Measurements from ENCODE around the gene GNB1. TPM values are rescaled to one million over a fixed set of nuclear protein-coding genes. Genes with fewer than 3 reads are reported as not detected.

GNB1 gene
- total RNA-seq, 1 donor from 2014 or later: 327 TPM

GRCh38 chr1:1910651-1911331, 19.9 kb upstream of the GNB1 start:
- H3K27ac Mint-ChIP-seq: no peak overlapping the region
- TF ChIP-seq CTCF (IDR thresholded peaks at IDR 0.05; ENCODE audit: unreplicated experiment): no peak
- peaks cover 24% of the 10 kb centered on the region for H3K27me3 Mint-ChIP-seq
- H3K36me3 Mint-ChIP-seq (ENCODE audit: insufficient read depth): no peaks in the 10 kb centered on the region
- no peak overlapping the region for H3K4me3 Mint-ChIP-seq (ENCODE audit: low read depth)
- H3K9me3 Mint-ChIP-seq (ENCODE audit: low read depth): no peaks in the 10 kb centered on the region
- H3K4me1 Mint-ChIP-seq (ENCODE audit: low read depth): peaks cover 7% of the 10 kb centered on the region
- DNase-seq (ENCODE audit: low spot score, unreplicated experiment): no peak

- no peak for DNase-seq (ENCODE audit: low spot score, unreplicated experiment)
- peaks cover 22% of the 10 kb centered on the region for H3K27me3 Mint-ChIP-seq
- peaks cover 7% of the 10 kb centered on the region for H3K4me1 Mint-ChIP-seq (ENCODE audit: low read depth)
- no peaks in the 10 kb centered on the region for H3K9me3 Mint-ChIP-seq (ENCODE audit: low read depth)
- H3K4me3 Mint-ChIP-seq (ENCODE audit: low read depth): peak overlapping the region; percentile 80
- peak overlapping the region; percentile 69 for H3K27ac Mint-ChIP-seq
- no peak for TF ChIP-seq CTCF (IDR thresholded peaks at IDR 0.05; ENCODE audit: unreplicated experiment)
- no peaks in the 10 kb centered on the region for H3K36me3 Mint-ChIP-seq (ENCODE audit: insufficient read depth)
Measured at GRCh38 chr1:1910033-1910465, 19.2 kb upstream of the GNB1 start.

GRCh38 chr1:1908506-1908791, 17.6 kb upstream of the GNB1 start:
- no peak overlapping the region for H3K27ac Mint-ChIP-seq
- peaks cover 16% of the 10 kb centered on the region for H3K27me3 Mint-ChIP-seq
- H3K4me1 Mint-ChIP-seq (ENCODE audit: low read depth): peaks cover 7% of the 10 kb centered on the region
- H3K36me3 Mint-ChIP-seq (ENCODE audit: insufficient read depth): no peaks in the 10 kb centered on the region
- TF ChIP-seq CTCF (IDR thresholded peaks at IDR 0.05; ENCODE audit: unreplicated experiment): no peak
- H3K4me3 Mint-ChIP-seq (ENCODE audit: low read depth): peak overlapping the region; percentile 59
- no peak for DNase-seq (ENCODE audit: low spot score, unreplicated experiment)
- no peaks in the 10 kb centered on the region for H3K9me3 Mint-ChIP-seq (ENCODE audit: low read depth)

GRCh38 chr1:1907098-1907736, 16.3 kb upstream of the GNB1 start:
- no peaks in the 10 kb centered on the region for H3K9me3 Mint-ChIP-seq (ENCODE audit: low read depth)
- no peak for DNase-seq (ENCODE audit: low spot score, unreplicated experiment)
- no peak for TF ChIP-seq CTCF (IDR thresholded peaks at IDR 0.05; ENCODE audit: unreplicated experiment)
- H3K36me3 Mint-ChIP-seq (ENCODE audit: insufficient read depth): no peaks in the 10 kb centered on the region
- H3K4me1 Mint-ChIP-seq (ENCODE audit: low read depth): peaks cover 7% of the 10 kb centered on the region
- H3K27ac Mint-ChIP-seq: no peak overlapping the region
- peaks cover 16% of the 10 kb centered on the region for H3K27me3 Mint-ChIP-seq
- H3K4me3 Mint-ChIP-seq (ENCODE audit: low read depth): no peak overlapping the region

GRCh38 chr1:1906185-1907097, 15.6 kb upstream of the GNB1 start:
- peak; percentile 83 for TF ChIP-seq CTCF (IDR thresholded peaks at IDR 0.05; ENCODE audit: unreplicated experiment)
- no peaks in the 10 kb centered on the region for H3K36me3 Mint-ChIP-seq (ENCODE audit: insufficient read depth)
- H3K27me3 Mint-ChIP-seq: peaks cover 13% of the 10 kb centered on the region
- DNase-seq (ENCODE audit: low spot score, unreplicated experiment): peak; percentile 74
- peaks cover 7% of the 10 kb centered on the region for H3K4me1 Mint-ChIP-seq (ENCODE audit: low read depth)
- no peaks in the 10 kb centered on the region for H3K9me3 Mint-ChIP-seq (ENCODE audit: low read depth)
- peak overlapping the region; percentile 76 for H3K27ac Mint-ChIP-seq
- H3K4me3 Mint-ChIP-seq (ENCODE audit: low read depth): peak overlapping the region; percentile 58

Measured in progenitor cell of endocrine pancreas (in vitro differentiated cells).